ENCODE data around the gene LMLN.
"Not testable (repeated sequence)": the region's sequence is repeated elsewhere in the genome, so short reads cannot be mapped to it uniquely, and the experiment has no call there.

LMLN gene

GRCh38 chr3:198027045-198027798, 67.2 kb downstream of the LMLN start:
- DNase-seq (ENCODE audit: low read depth in 2 of 2), result no peak

GRCh38 chr3:198027799-198028390, 67.9 kb downstream of the LMLN start:
- DNase-seq (ENCODE audit: low read depth in 2 of 2), result no peak

- no peak for DNase-seq (ENCODE audit: low read depth in 2 of 2)
These were observed 68.7 kb downstream of the LMLN start for GRCh38 chr3:198028718-198029117.

GRCh38 chr3:198030125-198030524, 70.1 kb downstream of the LMLN start:
- DNase-seq (ENCODE audit: low read depth in 2 of 2), result no peak

DNA sequence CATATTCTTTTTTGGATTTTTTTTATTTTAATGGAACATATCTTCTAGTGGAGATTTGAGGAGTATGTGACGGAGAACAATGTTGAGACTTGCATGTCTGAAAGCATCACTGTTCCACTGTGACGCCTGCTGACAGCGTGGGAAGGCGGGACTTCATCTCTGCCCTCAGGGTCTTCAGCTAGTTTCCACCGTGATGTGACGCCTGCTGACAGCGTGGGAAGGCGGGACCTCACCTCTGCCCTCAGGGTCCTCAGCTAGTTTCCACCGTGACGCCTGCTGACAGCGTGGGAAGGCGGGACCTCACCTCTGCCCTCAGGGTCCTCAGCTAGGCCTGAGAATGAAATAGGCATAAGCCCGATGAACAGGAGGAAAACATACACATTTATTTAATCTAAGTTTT, 70.7 kb downstream of the LMLN start:
- DNase-seq (ENCODE audit: low read depth in 2 of 2), result no peak

- DNase-seq (ENCODE audit: low read depth in 2 of 2), result no peak
These were observed 72.3 kb downstream of the LMLN start for GRCh38 chr3:198032039-198032936.

DNA sequence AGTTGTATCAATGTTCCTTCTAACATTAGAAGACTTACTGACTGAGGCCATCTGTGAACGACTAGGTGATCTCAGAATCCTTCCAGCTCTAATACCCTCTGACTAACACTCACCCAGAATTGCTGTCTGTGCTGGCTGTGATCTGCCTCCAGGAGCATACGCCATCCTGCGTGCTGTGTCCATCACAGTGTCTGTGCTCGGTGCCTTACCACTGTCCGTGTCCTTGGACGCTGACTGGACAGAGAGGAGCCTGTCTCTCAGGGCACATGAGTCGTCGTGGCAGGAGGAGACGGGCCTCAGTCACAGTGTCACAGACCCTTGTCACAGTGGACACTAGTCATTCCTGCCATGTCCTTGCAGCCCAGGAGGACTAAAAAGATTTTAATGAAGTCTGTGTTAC, 83.1 kb downstream of the LMLN start:
- no peak for DNase-seq (ENCODE audit: low read depth in 2 of 2)

- no peak for DNase-seq (ENCODE audit: low read depth in 2 of 2)
These were observed 86.3 kb downstream of the LMLN start for GRCh38 chr3:198046120-198046857.

- no peak for DNase-seq (ENCODE audit: low read depth in 2 of 2)
These were observed 88.4 kb downstream of the LMLN start for GRCh38 chr3:198048445-198048844.

GRCh38 chr3:198051836-198052235, 91.8 kb downstream of the LMLN start:
- DNase-seq (ENCODE audit: low read depth in 2 of 2), result no peak

- DNase-seq (ENCODE audit: low read depth in 2 of 2), result not testable (repeated sequence)
These were observed 93.4 kb downstream of the LMLN start for GRCh38 chr3:198053462-198053861.

DNA sequence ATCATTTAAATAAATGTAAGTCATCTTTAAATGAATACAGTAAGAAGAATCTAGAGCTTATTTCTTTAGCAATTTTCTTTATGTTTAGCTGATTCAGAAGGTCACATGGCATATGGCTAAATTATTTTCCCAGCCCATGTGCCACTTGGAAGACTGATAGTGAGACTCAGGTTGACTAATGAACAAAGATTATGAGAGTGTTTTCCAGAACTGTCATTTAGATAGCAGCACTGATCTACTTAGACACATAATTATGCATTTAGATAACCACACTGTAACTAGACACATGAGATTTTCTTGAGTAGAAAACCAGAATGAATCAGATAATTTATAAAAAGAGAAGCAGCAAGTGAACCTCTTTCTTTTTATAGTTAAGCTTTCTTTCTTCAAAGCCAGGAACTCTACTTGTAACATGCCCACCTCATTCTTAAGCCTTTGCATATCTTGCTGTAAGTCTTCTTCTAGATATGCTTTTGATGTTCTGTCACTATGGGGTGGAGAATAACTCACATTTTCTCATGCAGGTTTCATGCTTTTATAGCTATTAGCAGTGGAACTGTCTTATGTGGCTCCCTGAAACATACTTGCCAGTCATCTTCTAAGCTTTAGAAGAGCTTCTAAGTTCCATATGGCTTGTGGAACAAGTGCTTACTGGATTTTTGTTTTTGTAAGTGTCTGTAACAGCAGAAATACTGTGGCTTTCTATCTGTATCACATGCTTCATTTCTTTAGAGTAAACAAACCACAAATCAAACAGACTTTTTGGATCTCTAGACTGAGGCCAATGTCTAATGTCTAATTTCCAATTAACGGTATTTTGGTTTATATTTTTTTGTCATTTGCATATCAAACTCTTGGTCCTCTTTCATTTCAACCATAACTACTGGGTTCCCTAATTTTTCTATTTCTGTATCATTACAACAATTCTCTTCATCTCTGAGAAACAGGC, 101.4 kb downstream of the LMLN start:
- no peak for DNase-seq (ENCODE audit: low read depth in 2 of 2)

DNA sequence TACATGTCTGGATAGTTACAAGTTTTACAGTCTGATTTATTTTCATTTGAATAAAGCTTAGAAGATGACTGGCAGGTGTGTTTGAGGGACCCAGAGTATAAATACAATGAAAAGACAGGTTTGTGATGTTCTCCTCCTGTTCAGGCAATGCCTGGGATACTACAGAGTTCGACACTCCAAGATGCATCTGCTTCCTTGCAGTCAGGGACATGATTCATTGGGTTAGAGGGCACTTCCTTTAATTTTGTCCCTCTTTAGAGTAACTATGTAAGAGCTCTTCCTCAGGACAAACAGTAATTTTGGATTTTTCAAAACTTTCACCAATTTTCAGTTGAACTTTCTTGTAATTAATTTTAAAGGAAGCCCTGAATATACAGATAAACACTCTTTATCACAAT, 102.0 kb downstream of the LMLN start:
- no peak for DNase-seq (ENCODE audit: low read depth in 2 of 2)

DNA sequence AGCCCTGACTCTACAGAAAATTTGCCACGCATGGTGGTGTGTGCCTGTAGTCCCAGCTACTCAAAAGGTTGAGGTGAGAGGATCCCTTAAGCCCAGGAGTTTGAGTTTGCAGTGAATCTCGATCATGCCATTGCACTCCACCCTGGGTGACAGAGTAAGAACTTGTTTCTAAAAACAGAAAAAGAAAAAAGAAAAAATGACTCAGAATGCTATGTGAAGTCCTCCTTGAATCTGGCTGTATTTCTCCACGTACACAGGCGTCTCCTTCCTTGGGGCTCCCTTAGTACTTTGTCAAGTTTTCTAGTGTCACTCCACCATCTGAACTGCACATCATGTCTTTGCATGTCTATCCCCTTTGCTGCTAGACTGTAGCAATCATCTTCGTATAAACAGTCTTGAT, 104.4 kb downstream of the LMLN start:
- DNase-seq (ENCODE audit: low read depth in 2 of 2), result no peak

DNA sequence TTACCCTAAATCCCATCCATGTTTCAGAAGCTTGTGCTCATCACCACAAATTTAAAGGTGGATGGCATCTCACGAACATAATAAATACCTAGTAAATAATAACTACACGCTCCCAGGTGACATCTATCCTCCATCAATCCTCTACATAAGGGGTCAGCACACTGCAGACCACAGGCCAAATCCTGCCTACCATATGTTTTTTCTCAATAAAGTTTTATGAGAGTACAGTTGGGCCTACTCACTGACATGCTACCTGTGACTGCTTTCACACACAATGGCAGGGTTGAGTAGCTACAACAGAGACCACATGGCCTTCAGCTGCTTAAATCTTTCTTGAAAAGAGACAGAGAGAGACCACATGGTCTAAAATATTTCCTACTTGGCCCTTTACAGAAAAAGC, 105.9 kb downstream of the LMLN start:
- DNase-seq (ENCODE audit: low read depth in 2 of 2), result no peak

DNA sequence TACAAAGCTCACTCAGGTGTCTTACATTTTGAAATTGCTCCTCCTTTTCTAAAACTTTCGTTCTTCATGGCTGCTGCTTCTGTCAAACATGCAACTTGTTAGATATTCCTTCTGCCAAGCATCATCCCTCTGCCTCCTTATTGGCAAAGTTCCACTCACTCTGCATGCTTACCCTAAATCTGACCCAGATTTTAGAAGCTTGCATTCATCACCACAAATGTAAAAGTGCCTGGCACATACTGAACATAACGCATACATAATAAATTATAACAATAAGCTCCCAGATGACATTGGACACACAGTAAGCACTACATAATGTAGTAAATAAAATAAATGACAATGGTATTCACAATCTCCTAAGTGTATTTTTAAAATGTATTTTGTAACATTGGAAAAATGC, 107.4 kb downstream of the LMLN start:
- DNase-seq (ENCODE audit: low read depth in 2 of 2), result no peak

DNA sequence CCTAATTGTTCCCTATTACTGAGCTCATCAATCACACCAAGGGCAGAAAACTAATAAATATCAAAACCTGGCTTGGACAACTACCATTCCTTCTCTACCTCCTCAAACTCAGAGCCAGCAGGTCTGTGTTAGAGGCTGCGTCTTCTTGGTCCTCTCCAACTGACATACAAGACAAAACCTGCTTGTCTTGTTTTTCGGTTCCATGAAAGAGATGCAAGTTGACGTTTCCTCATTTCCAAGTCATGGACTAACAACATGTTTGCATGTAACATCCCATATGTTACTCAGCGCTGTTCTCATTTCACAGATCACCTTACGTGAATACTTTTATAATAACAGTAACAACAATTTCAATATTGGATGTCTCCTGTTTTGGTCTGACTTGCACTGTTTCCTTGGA, 110.9 kb downstream of the LMLN start:
- no peak for DNase-seq (ENCODE audit: low read depth in 2 of 2)

DNA sequence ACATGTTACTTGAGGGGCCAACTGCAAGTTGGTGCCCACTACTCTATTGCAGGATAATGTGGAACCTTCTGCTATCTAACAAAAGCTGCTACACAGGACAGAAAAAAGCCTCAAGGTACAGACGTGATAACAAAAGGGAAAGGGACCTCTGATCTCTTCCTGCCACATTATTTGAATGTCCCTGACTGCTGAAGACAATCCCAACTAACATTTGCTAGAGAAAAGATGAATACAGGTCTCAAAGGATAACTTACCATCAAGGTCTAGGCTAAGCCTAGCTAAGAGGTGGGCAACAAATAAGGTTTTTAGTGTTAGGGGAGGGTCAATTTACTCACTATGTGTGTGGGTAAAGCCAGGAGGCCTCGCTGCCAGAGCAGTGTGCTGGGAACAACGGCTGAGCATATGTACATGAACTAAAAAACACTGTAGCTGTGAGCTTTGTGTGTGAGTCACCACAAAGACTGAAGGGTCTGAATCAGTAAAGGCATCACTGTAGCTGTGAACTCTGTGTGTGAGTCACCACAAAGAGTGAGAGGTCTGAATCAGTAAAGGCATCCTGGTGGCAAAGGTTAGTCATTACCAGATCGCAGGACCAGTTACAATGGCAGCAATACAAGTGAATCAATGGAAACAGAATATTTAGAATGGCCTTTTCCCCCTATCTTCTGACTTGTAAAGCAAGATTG, 111.7 kb downstream of the LMLN start:
- DNase-seq (ENCODE audit: low read depth in 2 of 2), result peak; percentile 44 to 45

- DNase-seq (ENCODE audit: low read depth in 2 of 2), result no peak
These were observed 116.8 kb downstream of the LMLN start for GRCh38 chr3:198076722-198077308.

Data from stimulated activated CD8-positive, alpha-beta memory T cell treated with anti-CD3 and anti-CD28 coated beads, Interleukin-15, amount 100 ng/mL, for 48 hours (primary cell).